ENCODE measurements around the gene BLOC1S5. TPM values are rescaled to one million over a fixed set of nuclear protein-coding genes. Genes with fewer than 3 reads are reported as not detected.

BLOC1S5 gene
- total and polyA plus RNA-seq, 9 of the 15 experiments (the other 6 are each of a cell fraction or from before 2014, with no cell fraction given): 8.5 to 41.0 (median 27.7) TPM

- TF ChIP-seq AFF1 (IDR thresholded peaks at IDR 0.05; ENCODE audit: low read depth in 1 of 2, partially characterized antibody in 2 of 2) (peak in 1 of 2 experiments; percentile 91), ZNF217 (CRISPR knock-in tag; IDR thresholded peaks at IDR 0.05) (no peak), ZNF134 (CRISPR knock-in tag; conservative IDR thresholded peaks at IDR 0.05) (no peak; the same call in 1 of the 2 replicates), PURB (CRISPR knock-in tag; IDR thresholded peaks at IDR 0.05; ENCODE audit: low read depth) (no peak), SIX5 (IDR thresholded peaks at IDR 0.05; ENCODE audit: borderline replicate concordance in 1 of 2, insufficient read depth in 1 of 2, low read depth in 1 of 2, low read length in 2 of 2) (no peak), NBN (IDR thresholded peaks at IDR 0.05; ENCODE audit: low read depth) (peak; percentile 79; the same call in 1 of the 2 replicates), FOXP4 (CRISPR knock-in tag; IDR thresholded peaks at IDR 0.05; ENCODE audit: borderline replicate concordance) (no peak), ZKSCAN1 (IDR thresholded peaks at IDR 0.05; ENCODE audit: low read depth, low read length) (peak; percentile 89; the same call in 1 of the 2 replicates), ZC3H11A (IDR thresholded peaks at IDR 0.05; ENCODE audit: low read depth, low read length) (no peak), CCAR2 (IDR thresholded peaks at IDR 0.05; ENCODE audit: low read depth, low read length) (no peak), ATF2 (CRISPR knock-in tag; IDR thresholded peaks at IDR 0.05) (no peak), TRIM25 (IDR thresholded peaks at IDR 0.05; ENCODE audit: borderline replicate concordance) (no peak), MCM3 (IDR thresholded peaks at IDR 0.05) (no peak), YBX1 (IDR thresholded peaks at IDR 0.05) (no peak), BMI1 (IDR thresholded peaks at IDR 0.05; ENCODE audit: low read length) (no peak), ZNF778 (CRISPR knock-in tag; IDR thresholded peaks at IDR 0.05) (no peak)
Measured at GRCh38 chr6:7974938-7975763, 89.0 kb downstream of the BLOC1S5 start (continued).
